HG02588 (cell line): ENCODE data around the gene CHD9.
"Not testable (repeated sequence)": the region's sequence is repeated elsewhere in the genome, so short reads cannot be mapped to it uniquely, and the experiment has no call there.

Experiments
- ATAC-seq: cut with Tn5 transposase; IDR thresholded peaks from one replicate; pipeline ENCODE4 v1.9.1; 2021; ENCODE audit warnings: mild to moderate bottlenecking, moderate library complexity; ENCODE audit not compliant: unreplicated experiment

The CHD9 gene

GRCh38 chr16:53257001-53257400, 202.2 kb downstream of the CHD9 start:
- no peak for ATAC-seq

- ATAC-seq: no peak
These were observed 204.0 kb downstream of the CHD9 start for GRCh38 chr16:53258809-53259208.

- no peak for ATAC-seq
These were observed 206.5 kb downstream of the CHD9 start for GRCh38 chr16:53261276-53261675.

- no peak for ATAC-seq
These were observed 207.9 kb downstream of the CHD9 start for GRCh38 chr16:53262645-53263044.

GRCh38 chr16:53266156-53266555, 211.4 kb downstream of the CHD9 start:
- no peak for ATAC-seq

GRCh38 chr16:53278498-53278897, 223.7 kb downstream of the CHD9 start:
- ATAC-seq: not testable (repeated sequence)

- no peak for ATAC-seq
These were observed 226.5 kb downstream of the CHD9 start for GRCh38 chr16:53281280-53281679.

- no peak for ATAC-seq
These were observed 227.1 kb downstream of the CHD9 start for GRCh38 chr16:53281859-53282258.

GRCh38 chr16:53282328-53282727, 227.5 kb downstream of the CHD9 start:
- no peak for ATAC-seq

GRCh38 chr16:53282975-53283946, 228.5 kb downstream of the CHD9 start:
- no peak for ATAC-seq

GRCh38 chr16:53285236-53285635, 230.4 kb downstream of the CHD9 start:
- no peak for ATAC-seq

- ATAC-seq: no peak
These were observed 235.7 kb downstream of the CHD9 start for GRCh38 chr16:53290520-53290919.

- no peak for ATAC-seq
These were observed 237.1 kb downstream of the CHD9 start for GRCh38 chr16:53291757-53292392.

- ATAC-seq: no peak
These were observed 242.7 kb downstream of the CHD9 start for GRCh38 chr16:53297477-53297876.

GRCh38 chr16:53304334-53304733, 249.5 kb downstream of the CHD9 start:
- ATAC-seq: no peak

GRCh38 chr16:53305743-53306142, 251.0 kb downstream of the CHD9 start:
- no peak for ATAC-seq

GRCh38 chr16:53309457-53309856, 254.7 kb downstream of the CHD9 start:
- ATAC-seq: no peak

GRCh38 chr16:53320992-53321391, 266.2 kb downstream of the CHD9 start:
- ATAC-seq: no peak

- no peak for ATAC-seq
These were observed 269.1 kb downstream of the CHD9 start for GRCh38 chr16:53323924-53324323.

GRCh38 chr16:53330991-53331390, 276.2 kb downstream of the CHD9 start:
- not testable (repeated sequence) for ATAC-seq

- ATAC-seq: no peak
These were observed 279.8 kb downstream of the CHD9 start for GRCh38 chr16:53334581-53334980.

- no peak for ATAC-seq
These were observed 282.5 kb downstream of the CHD9 start for GRCh38 chr16:53337294-53337693.
